ENCODE measurements around the gene MLN.

The MLN gene

GRCh38 chr6:33849500-33850075 lies 45.8 kb upstream of the MLN start:
- Histone ChIP-seq H3K79me2 (no peaks in the 10 kb centered on the region), H3K9me3 (ENCODE audit: control insufficient read depth, low read length) (no peaks in the 10 kb centered on the region), H3K4me1 (no peaks in the 10 kb centered on the region), H3K9ac (no peak overlapping the region), H2AFZ (no peak overlapping the region), H3K27me3 (ENCODE audit: control insufficient read depth, insufficient read depth, low read length) (no peaks in the 10 kb centered on the region), H3K27ac (no peak overlapping the region), H3K36me3 (ENCODE audit: control insufficient read depth, insufficient read depth, low read length) (no peaks in the 10 kb centered on the region), H3K4me3 (ENCODE audit: low read depth, low read length) (no peak overlapping the region), H3K4me2 (ENCODE audit: low read length) (no peak overlapping the region)
- no peak for TF ChIP-seq CTCF (IDR thresholded peaks at IDR 0.05)

- no peak for TF ChIP-seq CTCF (IDR thresholded peaks at IDR 0.05)
- Histone ChIP-seq H3K4me2 (ENCODE audit: low read length) (no peak overlapping the region), H2AFZ (no peak overlapping the region), H3K27me3 (ENCODE audit: control insufficient read depth, insufficient read depth, low read length) (no peaks in the 10 kb centered on the region), H3K4me3 (ENCODE audit: low read depth, low read length) (no peak overlapping the region), H3K9me3 (ENCODE audit: control insufficient read depth, low read length) (no peaks in the 10 kb centered on the region), H3K4me1 (no peaks in the 10 kb centered on the region), H3K9ac (no peak overlapping the region), H3K36me3 (ENCODE audit: control insufficient read depth, insufficient read depth, low read length) (no peaks in the 10 kb centered on the region), H3K27ac (no peak overlapping the region), H3K79me2 (no peaks in the 10 kb centered on the region)
Observed at GRCh38 chr6:33848484-33848883, 44.7 kb upstream of the MLN start.

GRCh38 chr6:33847867-33848266 lies 44.1 kb upstream of the MLN start:
- Histone ChIP-seq H3K4me3 (ENCODE audit: low read depth, low read length) (no peak overlapping the region), H3K4me1 (no peaks in the 10 kb centered on the region), H3K4me2 (ENCODE audit: low read length) (no peak overlapping the region), H3K9ac (no peak overlapping the region), H3K9me3 (ENCODE audit: control insufficient read depth, low read length) (no peaks in the 10 kb centered on the region), H3K27me3 (ENCODE audit: control insufficient read depth, insufficient read depth, low read length) (no peaks in the 10 kb centered on the region), H3K36me3 (ENCODE audit: control insufficient read depth, insufficient read depth, low read length) (no peaks in the 10 kb centered on the region), H2AFZ (no peak overlapping the region), H3K27ac (no peak overlapping the region), H3K79me2 (no peaks in the 10 kb centered on the region)
- TF ChIP-seq CTCF (IDR thresholded peaks at IDR 0.05), result no peak

DNA sequence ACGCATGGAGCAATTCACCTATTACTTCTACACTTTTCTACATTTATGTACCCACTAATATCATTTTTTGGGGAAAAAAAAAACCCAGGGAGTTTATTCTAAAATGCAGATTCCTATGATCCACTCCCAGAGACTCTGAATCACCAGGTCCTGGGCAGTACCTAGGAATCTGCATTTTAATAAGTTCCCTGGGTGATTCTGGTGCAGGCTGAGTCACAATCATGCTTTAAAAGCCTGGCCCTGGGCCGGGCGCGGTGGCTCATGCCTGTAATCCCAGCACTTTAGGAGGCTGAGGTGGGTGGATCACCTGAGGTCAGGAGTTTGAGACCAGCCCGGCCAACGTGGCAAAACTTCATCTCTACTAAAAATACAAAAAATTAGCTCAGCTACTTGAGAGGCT lies 43.3 kb upstream of the MLN start:
- H3K9me3 ChIP-seq (ENCODE audit: control insufficient read depth, low read length), result no peaks in the 10 kb centered on the region
- no peak for TF ChIP-seq CTCF (IDR thresholded peaks at IDR 0.05)
- no peaks in the 10 kb centered on the region for H3K79me2 ChIP-seq
- no peaks in the 10 kb centered on the region for H3K4me1 ChIP-seq
- no peak overlapping the region for H2AFZ ChIP-seq
- no peaks in the 10 kb centered on the region for H3K36me3 ChIP-seq (ENCODE audit: control insufficient read depth, insufficient read depth, low read length)
- H3K27me3 ChIP-seq (ENCODE audit: control insufficient read depth, insufficient read depth, low read length), result no peaks in the 10 kb centered on the region
- H3K4me2 ChIP-seq (ENCODE audit: low read length), result no peak overlapping the region
- no peak overlapping the region for H3K27ac ChIP-seq
- no peak overlapping the region for H3K9ac ChIP-seq
- no peak overlapping the region for H3K4me3 ChIP-seq (ENCODE audit: low read depth, low read length)

DNA sequence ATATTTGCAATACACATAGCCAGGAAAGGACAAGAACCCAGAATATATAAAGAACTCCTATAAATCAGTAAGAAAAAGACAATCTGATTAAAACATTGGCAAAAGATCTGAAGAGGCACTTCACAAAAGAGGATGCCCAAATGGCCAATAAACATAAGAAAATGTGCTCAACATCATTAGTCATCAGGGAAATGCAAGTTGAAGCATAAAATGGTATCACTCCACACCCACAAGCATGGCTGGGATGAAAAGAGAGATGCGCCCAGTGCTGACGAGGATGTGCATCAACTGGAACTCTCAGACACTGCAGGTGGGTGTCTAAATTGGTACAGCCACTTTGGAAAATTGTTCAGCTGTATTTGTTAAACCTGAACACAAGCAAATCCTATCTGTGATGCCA lies 42.4 kb upstream of the MLN start:
- no peak overlapping the region for H3K4me2 ChIP-seq (ENCODE audit: low read length)
- TF ChIP-seq CTCF (IDR thresholded peaks at IDR 0.05), result no peak
- H3K4me3 ChIP-seq (ENCODE audit: low read depth, low read length), result no peak overlapping the region
- no peaks in the 10 kb centered on the region for H3K27me3 ChIP-seq (ENCODE audit: control insufficient read depth, insufficient read depth, low read length)
- no peak overlapping the region for H2AFZ ChIP-seq
- no peaks in the 10 kb centered on the region for H3K9me3 ChIP-seq (ENCODE audit: control insufficient read depth, low read length)
- no peaks in the 10 kb centered on the region for H3K36me3 ChIP-seq (ENCODE audit: control insufficient read depth, insufficient read depth, low read length)
- H3K4me1 ChIP-seq, result no peaks in the 10 kb centered on the region
- no peak overlapping the region for H3K27ac ChIP-seq
- H3K79me2 ChIP-seq, result no peaks in the 10 kb centered on the region
- H3K9ac ChIP-seq, result no peak overlapping the region

Data from parathyroid adenoma (tissue), 2 donors.